AML-193 (cell line): ENCODE measurements around the gene MAPKAP1.

Experiments
- DNase-seq, 2 experiments: peaks; one replicate each; lab custom pipeline; 2025; lab: John Stamatoyannopoulos, UW

Gene MAPKAP1

DNA sequence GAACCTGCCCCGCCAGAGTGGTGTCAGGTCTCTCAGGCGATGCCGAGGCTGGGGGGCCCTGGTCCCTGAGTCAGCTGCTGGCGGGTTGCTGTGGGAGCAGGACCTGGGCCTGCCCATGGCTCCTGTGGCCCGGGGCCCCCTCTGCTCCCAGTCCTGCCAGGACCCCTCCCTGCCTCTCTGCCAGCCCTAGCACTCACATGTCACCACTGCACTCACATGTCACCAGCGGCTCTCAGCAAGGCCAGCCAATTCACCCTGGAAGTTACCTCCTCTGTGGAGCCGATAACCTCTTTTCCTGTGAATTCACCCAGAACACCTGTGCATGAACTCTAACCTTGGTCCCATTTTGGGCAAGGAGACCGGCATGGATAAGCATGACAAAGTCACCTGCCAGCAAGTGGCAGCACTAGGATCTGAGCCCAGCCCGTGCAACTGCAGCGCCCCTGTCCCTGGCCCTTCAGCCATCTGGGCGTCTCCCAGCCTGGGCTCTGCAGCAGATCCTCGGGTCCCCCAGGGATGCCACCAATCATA, 275.2 kb downstream of the MAPKAP1 start:
- DNase-seq = no peak

DNA sequence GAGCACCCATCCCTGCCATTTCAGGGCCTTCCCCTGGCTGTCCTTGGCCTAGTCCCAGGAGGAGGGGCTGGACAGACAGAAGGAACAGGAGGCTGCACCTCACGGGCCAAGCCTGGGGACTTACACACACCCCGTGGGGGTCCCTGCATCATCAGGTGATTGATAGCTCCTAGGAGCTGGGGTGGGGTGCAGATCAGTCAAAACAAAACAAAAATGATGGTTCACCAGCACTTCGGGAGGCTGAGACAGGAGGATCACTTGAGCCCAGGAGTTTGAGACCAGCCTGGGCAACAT, 276.0 kb downstream of the MAPKAP1 start:
- DNase-seq = no peak

DNA sequence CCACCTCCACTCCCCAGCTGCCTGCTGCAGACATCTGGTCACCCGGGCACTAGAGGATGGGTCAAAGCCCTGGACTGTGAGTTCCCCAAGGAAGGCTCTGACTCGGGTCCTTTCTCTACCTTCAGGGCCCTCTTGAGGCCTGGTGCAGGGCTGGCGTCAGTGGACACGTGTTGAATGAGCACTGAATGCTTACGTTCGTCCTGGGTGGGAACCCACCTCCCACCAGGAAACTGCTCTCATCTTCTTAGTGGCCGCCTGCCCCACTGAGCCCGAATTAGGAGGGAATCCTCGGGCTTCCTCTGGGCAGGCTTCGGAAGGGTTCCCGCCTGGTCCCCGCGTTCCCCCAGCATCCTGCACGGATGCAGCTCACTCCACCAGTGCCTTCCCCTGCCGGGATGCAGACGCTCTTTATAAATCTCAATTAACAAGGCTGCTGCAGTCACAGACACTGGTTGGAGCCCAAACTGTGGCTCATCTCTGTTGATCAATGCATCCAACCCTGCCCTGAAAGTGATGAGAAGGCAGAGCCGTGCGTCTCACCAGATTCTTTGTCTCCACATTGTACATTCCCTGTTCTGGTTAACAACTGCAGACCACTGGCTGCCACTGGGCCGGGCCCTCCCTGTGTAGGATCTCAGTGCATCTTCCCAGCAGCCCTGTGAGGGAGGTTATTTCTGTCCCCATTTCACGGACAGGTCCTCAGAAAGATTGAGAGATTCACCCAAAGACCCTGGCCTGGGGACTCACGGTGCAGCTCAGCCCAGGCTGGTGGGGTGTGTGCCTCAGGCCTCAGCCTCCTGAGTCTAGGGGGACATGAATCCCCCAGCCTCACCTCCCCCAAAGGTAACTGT, 276.6 kb downstream of the MAPKAP1 start:
- DNase-seq = no peak

DNA sequence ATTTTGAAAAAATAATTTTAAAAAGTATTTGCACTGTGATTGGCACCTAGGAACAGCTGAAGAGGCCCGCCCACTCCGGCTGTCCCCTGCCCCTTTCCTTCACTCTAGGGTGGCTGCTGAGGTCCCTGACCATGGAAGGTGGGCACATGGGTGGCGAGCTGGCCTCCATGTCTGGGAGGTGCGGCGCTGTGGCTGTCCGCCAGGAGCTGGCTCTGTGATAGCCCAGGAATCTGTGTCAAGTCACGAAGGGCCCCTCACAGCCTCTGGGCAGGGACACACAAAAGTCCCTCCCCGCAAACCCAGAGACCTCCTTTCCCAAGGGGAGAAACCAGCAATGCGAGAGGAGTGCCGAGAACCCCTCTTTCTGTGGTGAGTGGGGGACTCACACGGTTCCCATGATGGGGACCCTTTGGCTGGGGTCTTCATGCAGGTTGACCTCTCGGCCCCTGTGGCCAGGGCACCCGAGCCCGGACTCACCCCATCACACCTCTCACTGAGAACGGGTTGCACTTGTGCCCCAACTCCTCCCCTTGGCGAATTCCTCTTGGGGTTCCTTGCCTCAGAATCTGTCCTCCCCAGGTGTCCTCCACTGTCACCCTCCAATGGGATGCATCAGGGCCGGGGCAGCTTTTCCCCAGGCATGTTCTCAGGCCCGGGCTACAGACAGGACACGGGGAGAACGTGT, 277.4 kb downstream of the MAPKAP1 start:
- no peak for DNase-seq

DNA sequence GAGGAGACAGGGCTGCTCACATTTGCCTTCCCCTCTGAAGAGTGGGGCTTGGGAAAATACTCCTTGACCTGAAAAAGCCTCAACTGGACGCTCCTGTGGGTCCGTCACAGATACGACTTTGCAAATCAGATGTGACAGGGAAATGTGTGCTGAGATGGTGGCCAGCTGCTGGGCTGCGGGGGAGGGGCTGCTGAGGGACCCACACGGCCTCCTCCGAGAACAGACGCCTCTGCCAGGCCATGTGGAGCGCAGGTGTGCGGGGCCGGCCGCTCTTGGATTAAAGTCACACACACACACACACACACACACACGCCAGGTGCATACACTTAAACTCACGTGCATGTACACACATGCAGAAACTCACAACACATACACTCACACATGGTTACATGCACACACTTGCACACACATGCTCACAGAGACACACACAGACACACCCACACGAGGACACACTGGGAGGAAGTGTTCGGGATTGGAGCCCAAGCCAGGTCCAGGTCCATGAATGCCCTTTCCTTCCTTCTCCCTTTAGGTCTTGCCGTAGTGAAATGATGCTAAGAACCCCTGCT, 278.0 kb downstream of the MAPKAP1 start:
- DNase-seq = no peak

DNA sequence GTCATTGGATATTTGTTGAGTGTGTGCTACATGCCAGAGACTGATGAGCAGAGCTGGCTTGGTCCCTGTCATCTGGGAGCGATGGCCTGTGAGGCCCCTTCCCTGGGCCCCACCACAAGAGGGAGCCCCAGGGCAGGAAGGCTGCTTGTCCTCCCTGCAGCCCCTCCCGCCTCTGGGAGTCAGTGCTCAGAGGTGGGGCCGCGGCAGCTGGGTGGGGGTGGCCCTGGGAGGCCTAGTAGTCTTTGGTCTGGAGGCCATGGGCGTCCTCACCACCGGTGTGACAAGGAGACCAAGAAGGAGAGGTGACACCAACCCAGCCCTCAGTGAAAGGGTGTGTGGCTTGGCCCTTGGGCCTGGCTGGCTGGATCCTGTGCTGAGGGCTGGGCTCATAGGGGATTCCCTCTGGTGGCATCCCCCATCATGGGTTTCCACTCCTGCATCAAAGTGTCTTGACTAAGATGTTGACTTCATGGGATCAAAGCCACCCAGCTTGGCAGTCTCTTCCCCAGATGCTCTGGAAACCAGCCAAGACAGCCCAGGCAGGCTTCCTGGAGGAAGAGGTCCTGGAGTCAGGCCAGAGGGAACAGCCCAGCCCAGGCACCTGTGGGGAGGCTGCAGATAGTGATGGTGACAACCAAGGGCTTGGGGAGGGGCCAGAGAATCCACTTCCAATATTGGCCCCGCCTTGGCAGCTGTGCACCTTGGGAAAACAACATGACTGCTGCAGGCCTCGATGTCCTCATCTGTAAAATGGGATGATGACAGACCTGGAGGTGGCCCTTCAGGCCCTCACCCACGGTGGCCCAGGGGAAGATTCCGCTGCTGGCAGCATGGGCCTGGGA, 278.7 kb downstream of the MAPKAP1 start:
- peak in 1 of 2 experiments; percentile 21 for DNase-seq

DNA sequence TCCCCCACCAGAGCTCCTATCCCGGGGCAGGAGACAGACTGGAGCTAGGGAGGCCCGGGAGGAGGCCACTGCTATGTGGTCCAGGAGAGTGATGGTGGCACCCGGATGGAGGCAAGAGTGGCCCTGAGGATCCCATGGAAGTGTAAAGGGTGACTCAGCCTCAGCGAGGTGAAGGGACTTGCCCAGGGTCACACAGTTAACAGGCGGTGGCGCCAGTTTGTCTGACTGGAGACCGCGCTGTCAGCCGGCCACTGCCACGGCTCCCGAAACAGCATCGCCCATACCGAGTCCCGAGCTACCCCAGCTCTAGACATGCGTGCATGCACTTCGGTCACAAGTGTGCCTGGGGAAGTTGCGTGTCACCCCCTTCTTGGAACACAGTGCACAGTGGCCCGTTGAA, 279.5 kb downstream of the MAPKAP1 start:
- no peak for DNase-seq

DNA sequence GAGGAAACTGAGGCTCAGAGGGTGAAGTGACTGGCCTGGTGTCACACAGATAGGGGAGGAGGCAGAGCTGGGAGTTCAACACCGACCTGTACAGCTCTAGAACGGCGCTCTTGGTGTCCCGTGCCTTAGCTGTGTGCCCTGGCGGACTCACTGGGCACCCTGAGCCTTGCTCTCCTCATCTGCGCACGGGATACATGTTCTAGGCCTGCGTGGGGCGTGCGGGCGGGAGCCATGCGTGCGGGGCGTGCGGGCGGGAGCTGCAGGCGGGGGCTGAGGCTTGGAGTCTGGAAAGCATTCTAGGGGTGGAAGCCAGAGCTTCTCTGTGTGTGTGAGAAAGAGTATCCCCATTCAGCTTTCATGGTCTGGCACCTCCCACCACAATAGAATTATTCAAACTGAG, 280.1 kb downstream of the MAPKAP1 start:
- no peak for DNase-seq

DNA sequence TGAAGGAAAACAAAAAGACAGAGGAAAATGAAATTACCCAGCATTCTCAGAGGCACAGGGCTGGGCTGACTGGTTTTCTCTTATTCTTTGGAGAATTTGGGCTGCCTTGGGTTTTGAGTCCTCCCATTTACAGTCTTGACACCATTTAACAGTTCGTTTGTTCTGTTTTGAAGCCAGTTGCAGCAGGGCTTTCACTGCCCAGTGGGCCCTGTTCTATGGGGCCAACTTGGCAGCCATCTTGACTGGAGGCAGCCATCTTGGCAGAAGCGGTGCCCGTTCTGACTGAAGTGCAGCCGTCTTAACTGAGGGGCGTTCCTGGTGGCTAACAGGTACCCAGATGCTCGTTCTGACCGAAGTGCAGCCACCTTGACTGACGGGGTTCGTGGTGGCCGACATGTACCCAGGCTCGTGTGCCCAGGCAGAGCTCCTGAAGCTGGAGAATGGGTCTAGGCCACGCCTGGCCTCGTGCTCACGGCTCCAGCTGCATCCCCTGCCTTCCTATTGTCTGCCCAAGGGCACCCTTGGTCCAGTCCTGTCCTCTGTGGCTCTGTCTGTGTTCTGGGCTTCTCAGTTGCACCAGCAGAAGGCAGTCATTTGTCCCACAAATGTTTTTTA, 281.0 kb downstream of the MAPKAP1 start:
- no peak for DNase-seq

DNA sequence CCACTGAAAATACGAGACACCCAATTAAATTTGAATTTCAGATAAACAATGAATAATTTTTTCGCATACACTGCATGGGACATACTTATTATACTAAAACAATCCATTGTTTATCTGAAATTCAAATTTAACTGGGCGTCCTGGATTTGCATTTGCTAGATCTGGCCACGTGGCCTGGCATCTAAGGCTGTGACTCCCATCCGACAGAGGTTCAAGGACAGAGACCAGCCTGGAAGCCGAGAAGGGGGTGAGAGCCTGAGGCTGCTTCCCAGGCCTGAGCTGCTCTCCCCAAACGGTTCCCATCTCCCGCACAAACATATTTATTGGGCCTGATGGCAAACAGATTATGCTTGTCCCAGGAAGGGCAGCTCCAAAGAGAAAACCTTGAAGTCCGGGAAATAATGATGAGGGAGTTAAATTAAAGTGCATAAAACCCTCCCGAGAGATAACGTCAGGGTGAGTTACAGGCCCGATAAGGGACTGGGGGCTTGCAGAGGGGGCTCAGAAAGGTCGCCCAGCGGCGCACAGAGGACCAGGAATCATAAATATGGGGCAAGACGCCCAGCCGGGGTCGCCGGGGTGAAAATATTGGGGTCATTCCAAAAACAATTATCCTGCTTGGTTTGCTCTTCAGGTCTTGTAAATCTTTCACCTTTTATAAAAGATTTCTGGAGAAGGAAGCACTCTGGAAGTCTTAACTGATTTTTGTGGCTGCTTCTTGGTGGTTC, 281.7 kb downstream of the MAPKAP1 start:
- no peak for DNase-seq

DNA sequence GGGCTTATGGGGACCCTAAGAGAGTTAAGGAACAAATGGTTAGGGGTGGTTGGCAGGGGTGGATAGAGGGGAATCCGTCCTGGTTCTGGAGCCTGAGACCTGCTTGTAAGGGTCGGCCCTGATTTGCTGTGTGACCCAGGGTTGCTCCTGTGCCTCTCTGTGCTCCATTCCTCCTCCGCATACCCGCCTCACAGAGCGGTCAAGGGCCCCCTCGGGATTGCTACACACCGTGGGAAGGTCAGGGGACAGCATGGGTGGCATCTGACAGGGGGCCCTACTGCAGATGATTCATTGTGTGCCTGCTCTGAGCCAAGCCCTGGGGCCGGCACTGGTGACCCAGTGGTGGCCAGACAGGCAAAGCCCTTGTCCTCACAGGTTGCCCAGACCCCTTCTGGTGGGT, 283.0 kb downstream of the MAPKAP1 start:
- no peak for DNase-seq

DNA sequence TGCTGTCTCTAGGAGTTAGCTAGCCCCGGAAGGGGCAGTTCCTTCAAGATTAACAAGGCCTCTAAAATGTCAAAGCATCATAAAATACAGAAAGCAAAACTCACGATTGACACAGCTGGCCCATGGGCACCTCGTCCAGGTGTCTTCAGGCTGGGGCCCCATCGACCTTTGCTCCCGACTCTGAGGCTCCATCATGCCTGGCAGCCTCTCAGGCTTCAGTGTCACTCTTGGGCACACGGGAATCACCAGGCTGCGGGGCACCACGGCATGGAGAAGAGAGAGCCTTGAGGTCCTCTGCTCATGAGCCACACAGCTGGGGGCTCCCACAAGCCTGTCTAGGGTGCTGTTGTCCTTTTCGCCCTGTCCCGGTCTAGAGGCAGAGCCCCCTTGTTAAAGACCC, 284.2 kb downstream of the MAPKAP1 start:
- no peak for DNase-seq

DNA sequence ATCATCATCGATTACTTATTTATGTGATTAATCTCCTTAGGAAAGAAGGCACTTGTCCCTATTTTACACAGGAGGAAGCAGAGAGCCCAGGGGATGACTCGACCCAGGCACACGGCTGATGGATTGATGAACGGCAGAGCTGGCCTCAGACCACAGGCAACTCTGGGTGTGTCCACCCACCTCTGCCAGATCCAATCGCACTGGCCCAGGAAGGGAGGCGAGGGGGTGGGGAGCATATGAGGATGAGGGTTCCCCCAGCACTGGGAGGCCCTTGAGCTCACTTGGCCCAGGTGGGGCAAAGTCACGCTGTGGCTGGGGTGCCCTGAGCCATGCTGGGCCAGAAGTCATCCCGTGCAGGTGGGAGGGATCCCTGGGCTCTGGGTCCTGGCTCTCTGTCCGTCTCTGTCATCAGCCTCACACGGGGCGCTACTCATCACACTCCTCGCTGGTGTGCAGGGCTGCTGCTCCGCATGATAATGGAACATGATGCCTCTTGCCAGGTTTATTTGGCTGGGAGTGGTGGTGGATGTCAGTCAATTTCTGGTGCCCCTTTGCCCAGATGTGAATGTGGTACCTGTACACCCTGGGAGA, 285.3 kb downstream of the MAPKAP1 start:
- DNase-seq = no peak

DNA sequence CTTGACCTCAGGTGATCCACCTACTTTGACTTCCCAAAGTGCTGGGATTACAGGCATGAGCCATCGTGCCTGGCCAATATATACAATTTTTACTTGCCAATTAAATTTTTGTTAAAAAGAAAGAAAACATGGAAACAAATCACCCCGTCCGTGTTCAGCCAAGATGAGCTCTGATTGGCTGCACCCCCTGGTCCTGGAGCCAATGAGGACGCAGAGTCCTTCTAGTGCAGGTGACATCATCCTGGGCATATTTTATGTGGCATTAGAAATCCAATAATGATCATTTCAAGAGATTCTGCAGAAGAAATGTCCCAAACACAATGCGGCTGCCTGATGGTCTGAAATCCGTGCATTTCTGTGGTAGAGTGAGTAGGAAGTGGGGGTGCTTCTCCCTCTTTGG, 285.8 kb downstream of the MAPKAP1 start:
- no peak for DNase-seq

DNA sequence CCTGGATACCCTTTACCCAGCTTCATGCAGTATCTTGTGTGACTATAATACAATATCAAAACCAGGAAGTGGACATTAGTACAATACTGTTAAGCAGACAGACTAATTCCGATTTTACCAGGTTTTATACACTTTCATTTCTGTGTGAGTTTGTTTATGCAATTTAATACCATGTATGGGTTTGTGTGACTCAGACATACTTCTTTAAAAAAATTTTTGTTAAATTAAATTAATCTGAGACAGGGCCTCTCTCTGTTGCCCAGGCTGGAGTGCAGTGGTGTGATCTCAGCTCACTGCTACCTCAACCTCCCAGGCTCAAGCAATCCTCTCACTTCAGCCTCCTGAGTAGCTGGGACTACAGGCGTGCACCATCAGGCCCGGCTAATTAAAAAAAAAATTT, 288.6 kb downstream of the MAPKAP1 start:
- no peak for DNase-seq

DNA sequence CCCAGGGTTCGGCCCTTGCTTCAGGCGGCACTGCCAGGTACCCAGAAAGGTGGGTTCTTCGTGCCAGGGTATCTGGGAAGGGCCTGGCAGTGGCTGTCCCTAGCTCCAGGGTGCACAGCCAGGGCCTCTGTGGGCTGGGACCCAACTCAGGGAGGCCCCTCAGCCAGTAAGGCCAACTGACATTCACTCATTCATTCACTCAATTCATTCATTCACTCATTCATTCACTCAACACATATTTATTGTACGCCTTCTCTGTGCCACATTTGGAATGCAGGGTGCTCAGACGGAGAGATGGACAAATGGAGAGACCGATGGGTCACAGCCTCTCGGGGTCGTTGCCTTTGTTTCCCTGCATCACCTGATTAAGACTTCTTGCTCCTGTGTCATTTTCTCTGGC, 290.5 kb downstream of the MAPKAP1 start:
- no peak for DNase-seq

DNA sequence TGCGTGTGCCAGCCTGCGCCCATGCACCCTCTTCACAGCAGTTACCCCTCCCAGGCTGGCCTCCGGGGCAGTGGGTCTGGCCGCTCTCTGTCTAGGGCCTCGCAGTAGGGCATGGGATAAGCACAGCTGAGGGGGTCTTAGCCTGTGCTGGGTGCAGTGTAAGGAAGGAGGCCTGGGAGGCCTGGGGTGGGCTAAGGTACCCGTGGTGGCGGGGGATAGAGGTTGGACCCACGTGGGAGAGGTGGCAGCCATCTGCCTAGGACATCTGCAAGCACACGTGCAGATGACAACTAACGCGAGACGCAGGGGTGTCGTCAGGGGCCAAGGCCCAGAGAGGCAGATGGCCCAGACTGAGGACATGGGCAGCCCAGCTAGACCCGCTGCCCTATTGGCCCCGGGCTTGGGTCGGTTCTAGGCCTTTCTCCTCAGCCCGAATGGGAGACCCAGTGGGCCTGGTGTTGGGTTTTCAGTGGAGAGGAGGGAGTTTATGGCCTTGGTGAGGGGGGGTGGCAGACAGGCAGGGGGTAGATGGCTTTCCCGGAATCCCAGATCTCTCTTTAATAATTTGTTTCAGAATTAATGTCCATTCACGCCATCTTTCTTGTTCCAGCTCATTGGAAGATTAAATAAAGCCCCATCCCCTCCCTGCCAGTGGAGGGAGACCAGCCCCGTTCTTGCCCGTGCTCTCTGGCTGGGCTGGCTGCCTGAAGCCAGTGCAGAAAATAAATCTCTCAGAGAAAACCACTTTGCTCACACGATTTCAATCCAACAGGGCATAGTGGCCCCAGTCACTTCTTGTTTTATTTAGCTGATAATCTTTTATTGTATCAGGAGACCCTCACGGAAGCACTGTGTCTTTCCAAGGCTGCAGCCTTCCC, 291.2 kb downstream of the MAPKAP1 start:
- DNase-seq = no peak

DNA sequence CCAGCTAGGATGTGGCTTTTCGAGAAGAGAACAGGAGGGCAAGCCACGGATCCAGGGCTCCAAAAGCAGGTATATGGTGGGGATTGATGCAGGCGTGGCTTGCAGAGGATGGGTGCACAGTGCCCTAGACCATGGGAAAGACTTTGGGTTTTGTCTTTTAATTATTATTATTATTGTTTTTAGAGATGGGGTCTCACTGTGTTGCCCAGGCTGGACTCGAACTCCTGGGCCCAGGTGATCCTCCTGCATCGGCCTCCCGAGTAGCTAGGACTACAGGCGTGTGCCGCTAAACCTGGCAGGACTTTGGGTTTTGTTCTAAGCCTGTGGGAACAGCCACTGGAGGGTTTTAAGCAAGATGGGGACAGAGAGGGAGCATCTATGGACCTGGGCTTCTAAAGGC, 293.4 kb downstream of the MAPKAP1 start:
- DNase-seq = no peak

DNA sequence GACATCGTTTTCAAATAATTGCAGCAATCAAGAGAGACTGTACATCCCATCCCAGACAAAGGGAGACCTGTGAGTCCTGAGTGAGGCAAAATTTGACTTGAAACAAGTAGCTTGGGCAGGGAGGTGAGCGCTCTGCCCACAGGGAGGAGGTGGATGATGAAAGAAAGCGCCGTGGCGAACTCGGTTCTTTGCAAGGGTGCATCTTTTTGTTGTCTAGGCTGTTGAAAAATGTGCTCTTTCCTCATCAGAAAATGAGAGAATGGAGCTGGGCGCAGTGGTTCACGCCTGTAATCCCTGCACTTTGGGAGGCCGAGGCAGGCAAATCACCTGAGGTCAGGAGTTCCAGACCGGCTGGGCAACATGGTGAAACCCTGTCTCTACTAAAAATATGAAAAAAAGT, 294.8 kb downstream of the MAPKAP1 start:
- no peak for DNase-seq
